Upper lobe of right lung (tissue), 1 donor: Measurements from ENCODE around the gene ESRP2. TPM values are rescaled to one million over a fixed set of nuclear protein-coding genes. Genes with fewer than 3 reads are reported as not detected.

Source experiments
- ATAC-seq: fragments of 200-7000 bp; cut with Tn5 transposase; one replicate; pipeline ENCODE4 v1.9.1; 2020; ENCODE audit warnings: mild to moderate bottlenecking, moderate library complexity
- DNase-seq: peaks from one replicate; pipeline ENCODE4 v3.0.0-alpha.2; 2020
- H3K27ac ChIP-seq: fragments of 200-600 bp; one replicate; pipeline ENCODE4 v1.8.0; 2022
- H3K27me3 ChIP-seq: fragments of 200-600 bp; one replicate; pipeline ENCODE4 v1.8.0; 2022; ENCODE audit warnings: mild to moderate bottlenecking
- H3K36me3 ChIP-seq: fragments of 200-600 bp; one replicate; pipeline ENCODE4 v1.8.0; 2022
- H3K4me1 ChIP-seq: fragments of 200-600 bp; one replicate; pipeline ENCODE4 v1.8.0; 2022
- H3K4me3 ChIP-seq: fragments of 200-600 bp; one replicate; pipeline ENCODE4 v1.8.0; 2022; ENCODE audit warnings: mild to moderate bottlenecking
- H3K9me3 ChIP-seq: fragments of 200-600 bp; one replicate; pipeline ENCODE4 v1.8.0; 2022
- CTCF ChIP-seq: fragments of 200-600 bp; IDR thresholded peaks from one replicate; pipeline ENCODE4 v1.8.0; 2022; ENCODE audit warnings: antibody characterized with exemption
- intact Hi-C: fragments of 100-400 bp; cut with DNase I; formaldehyde crosslinking; loops from one replicate; pipeline ENCODE4 v1.11.0; 2022
- total RNA-seq: library from RNA; stranded (reverse); fragmentation: NEBNext Ultra II Directional; extraction: Animal tissue kit (Norgen Biotek cat#: 25700); gene quantifications from one replicate; pipeline ENCODE4 v1.2.1, GENCODE V29; 2021
- donor health status: DM: no; HTN: yes; CAD: no; lungs with severe emphysema.

ESRP2 gene
- total RNA-seq, 1 donor from 2014 or later, result 61.0 TPM

DNA sequence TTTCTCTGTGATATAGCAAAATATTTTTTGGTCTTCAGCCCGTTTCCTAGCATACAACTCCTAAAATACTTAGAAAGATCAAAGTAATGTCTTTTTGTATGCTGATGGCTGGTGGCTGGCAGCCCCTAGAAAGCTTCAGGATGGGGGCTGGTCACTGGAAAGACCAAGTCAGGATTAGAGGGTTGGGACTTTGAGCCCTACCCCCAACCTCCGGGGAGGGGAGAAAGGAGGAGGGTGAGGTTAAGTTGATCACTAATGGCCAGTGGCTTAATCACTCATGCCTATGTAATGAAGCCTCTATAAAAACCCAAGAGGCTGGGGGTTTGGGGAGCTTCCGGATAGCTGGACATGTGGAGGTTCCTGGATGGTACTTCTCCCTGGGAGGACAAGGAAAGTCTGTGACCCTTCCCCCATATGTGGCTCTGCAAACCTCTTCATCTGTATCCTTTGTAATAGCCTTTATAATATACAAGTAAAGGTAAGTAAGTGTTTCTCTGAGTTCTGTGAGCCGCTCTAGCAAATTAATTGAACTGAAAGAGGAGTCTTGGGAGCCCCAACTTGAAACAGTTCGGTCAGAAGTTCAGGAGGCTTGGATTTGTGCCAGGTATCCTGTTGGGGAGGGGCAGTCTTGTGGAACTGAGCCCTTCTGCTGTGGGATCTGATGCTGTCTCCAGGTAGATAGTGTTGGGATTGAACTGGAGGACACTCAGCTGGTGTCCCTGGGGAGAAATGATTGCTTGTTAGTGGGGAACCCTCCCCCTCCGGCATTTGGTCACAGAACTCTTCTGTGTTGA, 31.9 kb upstream of the ESRP2 start:
- no peak overlapping the region for H3K27ac ChIP-seq
- H3K4me3 ChIP-seq, result no peak overlapping the region
- H3K27me3 ChIP-seq, result no peaks in the 10 kb centered on the region
- H3K36me3 ChIP-seq, result no peaks in the 10 kb centered on the region
- peaks cover 36% of the 10 kb centered on the region for H3K4me1 ChIP-seq
- ATAC-seq (no peak), DNase-seq (no peak)
- intact Hi-C loops, result no loop called here
- no peaks in the 10 kb centered on the region for H3K9me3 ChIP-seq
- no peak for TF ChIP-seq CTCF

GRCh38 chr16:68265078-68265920, 29.4 kb upstream of the ESRP2 start:
- peak overlapping the region; percentile 87 for H3K4me3 ChIP-seq
- DNase-seq (peak; percentile 87), ATAC-seq (peak; percentile 76)
- no peaks in the 10 kb centered on the region for H3K9me3 ChIP-seq
- peaks cover 19% of the 10 kb centered on the region for H3K4me1 ChIP-seq
- H3K27ac ChIP-seq, result peak overlapping the region; percentile 93
- no peaks in the 10 kb centered on the region for H3K27me3 ChIP-seq
- peaks cover 4% of the 10 kb centered on the region for H3K36me3 ChIP-seq
- no peak for TF ChIP-seq CTCF
- intact Hi-C loops, result no loop called here

- Histone ChIP-seq H3K27ac (peak within 1 kb of the TSS; percentile 93), H3K36me3 (peaks cover 13% of the 10 kb centered on the region), H3K4me3 (peak within 1 kb of the TSS; percentile 87), H3K4me1 (peaks cover 19% of the 10 kb centered on the region), H3K27me3 (no peaks in the 10 kb centered on the region), H3K9me3 (no peaks in the 10 kb centered on the region)
- DNase-seq (peak; percentile 91), ATAC-seq (peak; percentile 84)
- intact Hi-C loops, result loop anchor here (5.0 kb wide), 1 partner anchor 63 kb away; no protein-coding TSS in a partner anchor
- TF ChIP-seq CTCF, result peak; percentile 77
Observed at GRCh38 chr16:68264128-68265077, 28.5 kb upstream of the ESRP2 start, which contains the start of gene SLC7A6. TSS of gene SLC7A6 (plus strand) at chr16:68264526. CDS start at chr16:68274727, 10,201 bp downstream.

GRCh38 chr16:68263559-68264127, 27.7 kb upstream of the ESRP2 start:
- TF ChIP-seq CTCF, result no peak
- DNase-seq (no peak), ATAC-seq (no peak)
- Histone ChIP-seq H3K27me3 (no peaks in the 10 kb centered on the region), H3K9me3 (no peaks in the 10 kb centered on the region), H3K36me3 (peaks cover 17% of the 10 kb centered on the region), H3K4me3 (peak overlapping the region; percentile 87), H3K27ac (peak overlapping the region; percentile 93), H3K4me1 (peaks cover 19% of the 10 kb centered on the region)
- intact Hi-C loops, result loop anchor here (5.0 kb wide), 1 partner anchor 64 kb away; no protein-coding TSS in a partner anchor
